ENCODE measurements around the gene KRT81.

DNA sequence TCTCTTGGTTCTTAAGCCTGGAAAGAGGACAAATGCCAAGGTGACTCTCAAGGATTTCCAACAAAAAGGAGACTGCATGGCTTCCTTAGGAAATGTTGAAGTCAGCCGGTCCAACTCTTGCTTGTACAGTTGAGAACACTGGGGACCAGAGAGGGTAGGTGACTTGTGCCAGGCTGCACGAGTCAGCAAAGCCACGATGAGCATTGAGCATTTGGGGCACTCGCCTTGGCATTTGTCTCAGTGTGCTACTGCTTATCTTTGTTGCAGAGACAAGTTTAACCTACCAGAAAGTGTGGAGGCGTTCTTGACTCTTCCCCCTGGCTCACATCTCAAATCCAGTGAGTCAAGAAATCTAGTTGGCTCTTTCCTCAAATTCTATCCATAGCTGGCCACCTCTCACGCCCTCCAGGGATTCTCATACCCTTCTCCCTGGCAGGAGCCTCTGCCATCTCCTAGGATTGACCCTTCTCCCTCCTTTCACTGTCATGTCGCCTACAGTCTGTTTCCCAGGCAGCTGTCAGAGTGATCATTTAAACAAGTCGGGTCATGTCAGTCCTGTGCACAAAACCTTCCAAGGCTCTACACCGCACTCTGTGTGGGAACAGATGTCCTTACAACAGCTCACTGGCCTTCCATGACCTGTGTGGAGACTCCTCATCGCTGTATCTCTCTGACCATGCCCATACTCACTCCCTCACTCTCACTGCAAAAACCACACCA, 47.1 kb upstream of the KRT81 start:
- TF ChIP-seq CTCF (IDR thresholded peaks at IDR 0.05) (no peak), POLR2A (IDR thresholded peaks at IDR 0.05) (no peak)

Measured in breast epithelium (tissue), 3 donors.